OCI-LY1 (cell line): ENCODE measurements around the gene ROR2.
"Not testable (repeated sequence)": the region's sequence is repeated elsewhere in the genome, so short reads cannot be mapped to it uniquely, and the experiment has no call there.

Source experiments
- H2AFZ ChIP-seq: fragments of 200-600 bp; sonication (generic), shearing (Covaris generic); 2 replicates; pipeline ENCODE4 v1.6.0; 2014; ENCODE audit warnings: antibody characterized with exemption, mild to moderate bottlenecking, low read length
- H3F3A ChIP-seq: fragments of 200-600 bp; sonication (generic), shearing (Covaris generic); 2 replicates; pipeline ENCODE4 v1.6.0; 2014; ENCODE audit warnings: mild to moderate bottlenecking, antibody characterized with exemption, low read length, moderate library complexity; ENCODE audit not compliant: insufficient read depth
- H3K27ac ChIP-seq: fragments of 200-600 bp; sonication (generic); 2 replicates; pipeline ENCODE4 v1.5.1; 2014; ENCODE audit warnings: low read length, mixed run types, mild to moderate bottlenecking, low read depth; ENCODE audit not compliant: poor library complexity, severe bottlenecking
- H3K27me3 ChIP-seq: fragments of 200-600 bp; sonication (generic); 2 replicates; pipeline ENCODE4 v1.6.0; 2014; ENCODE audit warnings: antibody characterized with exemption, mild to moderate bottlenecking, low read length, moderate library complexity; ENCODE audit not compliant: insufficient read depth
- H3K36me3 ChIP-seq: fragments of 200-600 bp; sonication (generic); 2 replicates; pipeline ENCODE4 v1.6.1; 2014; ENCODE audit warnings: mild to moderate bottlenecking, antibody characterized with exemption, low read length, moderate library complexity, mixed read lengths; ENCODE audit not compliant: insufficient read depth
- H3K4me1 ChIP-seq: fragments of 200-600 bp; sonication (generic); 2 replicates; pipeline ENCODE4 v1.5.1; 2014; ENCODE audit warnings: mild to moderate bottlenecking, low read length, moderate library complexity; ENCODE audit not compliant: insufficient read depth, severe bottlenecking
- H3K4me2 ChIP-seq: fragments of 200-600 bp; sonication (generic), shearing (Covaris generic); 2 replicates; pipeline ENCODE4 v1.6.1; 2014; ENCODE audit warnings: low read length
- H3K4me3 ChIP-seq: fragments of 200-600 bp; sonication (generic); 2 replicates; pipeline ENCODE4 v1.5.1; 2014; ENCODE audit warnings: low read length, low read depth, mild to moderate bottlenecking, mixed read lengths; ENCODE audit not compliant: poor library complexity, severe bottlenecking
- H3K79me2 ChIP-seq: fragments of 200-600 bp; shearing (Covaris generic); 2 replicates; pipeline ENCODE4 v1.6.1; 2016; ENCODE audit warnings: mixed run types, low read length, mixed read lengths; ENCODE audit not compliant: insufficient read depth
- H3K9ac ChIP-seq: fragments of 200-600 bp; sonication (generic), shearing (Covaris generic); 2 replicates; pipeline ENCODE4 v1.6.1; 2014; ENCODE audit warnings: mild to moderate bottlenecking, low read length, mixed read lengths
- H3K9me2 ChIP-seq: fragments of 200-600 bp; sonication (generic), shearing (Covaris generic); 2 replicates; pipeline ENCODE4 v1.6.1; 2014; ENCODE audit warnings: low read depth, mild to moderate bottlenecking, low read length, mixed read lengths
- H3K9me3 ChIP-seq: fragments of 200-600 bp; shearing (Covaris generic); 2 replicates; pipeline ENCODE4 v1.6.1; 2014; ENCODE audit warnings: low read length, mixed read lengths
- H4K20me1 ChIP-seq: fragments of 200-600 bp; sonication (generic), shearing (Covaris generic); 2 replicates; pipeline ENCODE4 v1.6.0; 2016; ENCODE audit warnings: mild to moderate bottlenecking, low read length; ENCODE audit not compliant: insufficient read depth
- CTCF ChIP-seq: fragments of 200-600 bp; sonication (generic), shearing (Covaris generic); IDR thresholded peaks from 2 replicates; pipeline ENCODE4 v1.5.1; 2017; ENCODE audit warnings: mild to moderate bottlenecking, antibody characterized with exemption, low read length, moderate library complexity, mixed read lengths
- EZH2 ChIP-seq: fragments of 200-600 bp; sonication (generic), shearing (Covaris generic); IDR thresholded peaks from 2 replicates; pipeline ENCODE4 v1.8.0; 2017; ENCODE audit warnings: borderline replicate concordance, mixed run types, mild to moderate bottlenecking, antibody characterized with exemption, low read length, moderate library complexity, mixed read lengths

Gene ROR2

GRCh38 chr9:91639054-91639453, 311.0 kb downstream of the ROR2 start:
- no peaks in the 10 kb centered on the region for H3K27me3 ChIP-seq

GRCh38 chr9:91634832-91635231, 315.2 kb downstream of the ROR2 start:
- not testable (repeated sequence) for H3K4me3 ChIP-seq, H3K36me3 ChIP-seq, H3K4me1 ChIP-seq, H3K27ac ChIP-seq, H3K4me2 ChIP-seq, H3K79me2 ChIP-seq, H3K9me3 ChIP-seq, H3F3A ChIP-seq, H4K20me1 ChIP-seq, H3K9ac ChIP-seq, H3K27me3 ChIP-seq, H2AFZ ChIP-seq, H3K9me2 ChIP-seq

More at GRCh38 chr9:91639054-91639453, 311.0 kb downstream of the ROR2 start:
- Histone ChIP-seq H3K36me3 (no peaks in the 10 kb centered on the region), H4K20me1 (no peaks in the 10 kb centered on the region), H3K9ac (no peak overlapping the region), H3K79me2 (no peaks in the 10 kb centered on the region), H3K4me2 (no peak overlapping the region), H3K27ac (no peak overlapping the region), H3K9me2 (no peaks in the 10 kb centered on the region), H3K9me3 (no peaks in the 10 kb centered on the region), H3F3A (no peaks in the 10 kb centered on the region), H3K4me3 (no peak overlapping the region), H3K4me1 (no peaks in the 10 kb centered on the region), H2AFZ (no peak overlapping the region)
- no peak for TF ChIP-seq CTCF
- TF ChIP-seq EZH2, result no peak

- H2AFZ ChIP-seq, result no peak overlapping the region
- H3K9ac ChIP-seq, result no peak overlapping the region
- H3K27ac ChIP-seq, result no peak overlapping the region
- TF ChIP-seq EZH2, result no peak
- no peak for TF ChIP-seq CTCF
- H3K4me1 ChIP-seq, result no peaks in the 10 kb centered on the region
- H3K9me2 ChIP-seq, result no peaks in the 10 kb centered on the region
- H3K9me3 ChIP-seq, result no peaks in the 10 kb centered on the region
- H3K4me2 ChIP-seq, result no peak overlapping the region
- H4K20me1 ChIP-seq, result no peaks in the 10 kb centered on the region
- H3K79me2 ChIP-seq, result no peaks in the 10 kb centered on the region
- no peaks in the 10 kb centered on the region for H3K27me3 ChIP-seq
- no peak overlapping the region for H3K4me3 ChIP-seq
- no peaks in the 10 kb centered on the region for H3K36me3 ChIP-seq
- H3F3A ChIP-seq, result no peaks in the 10 kb centered on the region
Observed at GRCh38 chr9:91629718-91630117, 320.3 kb downstream of the ROR2 start.

GRCh38 chr9:91628892-91629291, 321.1 kb downstream of the ROR2 start:
- Histone ChIP-seq H3K27ac (no peak overlapping the region), H4K20me1 (no peaks in the 10 kb centered on the region), H3K79me2 (no peaks in the 10 kb centered on the region), H3K4me2 (no peak overlapping the region), H3K4me1 (no peaks in the 10 kb centered on the region), H3K27me3 (no peaks in the 10 kb centered on the region), H3K9me2 (no peaks in the 10 kb centered on the region), H3K9ac (no peak overlapping the region), H3K36me3 (no peaks in the 10 kb centered on the region), H3K9me3 (no peaks in the 10 kb centered on the region), H3F3A (no peaks in the 10 kb centered on the region), H2AFZ (no peak overlapping the region), H3K4me3 (no peak overlapping the region)
- TF ChIP-seq CTCF (no peak), EZH2 (no peak)
